Endodermal cell (in vitro differentiated cells): ENCODE measurements around the gene TMEFF1. TPM values are rescaled to one million over a fixed set of nuclear protein-coding genes. Genes with fewer than 3 reads are reported as not detected.

ENCODE experiments used
- DNase-seq: peaks from one replicate; pipeline ENCODE4 v3.0.0-alpha.2; 2017
- H3K27ac ChIP-seq: 2 replicates; pipeline ENCODE4 v1.5.1; 2013; ENCODE audit warnings: mild to moderate bottlenecking, low read depth, low read length, moderate library complexity
- H3K27me3 ChIP-seq: 2 replicates; pipeline ENCODE4 v1.6.1; 2013; ENCODE audit warnings: mild to moderate bottlenecking, low read length, moderate library complexity; ENCODE audit not compliant: insufficient read depth, control insufficient read depth, poor library complexity, severe bottlenecking
- H3K36me3 ChIP-seq: 2 replicates; pipeline ENCODE4 v1.7.0; 2013; ENCODE audit warnings: mild to moderate bottlenecking, low read length, moderate library complexity; ENCODE audit not compliant: control insufficient read depth, insufficient read depth
- H3K4me1 ChIP-seq: one replicate; pipeline ENCODE4 v1.7.0; 2013; ENCODE audit warnings: low read length; ENCODE audit not compliant: control insufficient read depth, insufficient read depth
- H3K4me3 ChIP-seq: 2 replicates; pipeline ENCODE4 v1.5.1; 2013; ENCODE audit warnings: mild to moderate bottlenecking, low read length, moderate library complexity
- H3K9ac ChIP-seq: 2 replicates; pipeline ENCODE4 v1.6.1; 2013; ENCODE audit warnings: mild to moderate bottlenecking, low read length, moderate library complexity; ENCODE audit not compliant: poor library complexity, severe bottlenecking; ENCODE audit errors: extremely low read depth
- H3K9me3 ChIP-seq: 2 replicates; pipeline ENCODE4 v1.6.1; 2013; ENCODE audit warnings: mild to moderate bottlenecking, low read length, moderate library complexity; ENCODE audit not compliant: control insufficient read depth
- H3K27ac Mint-ChIP-seq: 2 replicates; pipeline ENCODE4 v1.8.0; 2020; ENCODE audit warnings: mixed read lengths
- H3K27me3 Mint-ChIP-seq: 2 replicates; pipeline ENCODE4 v1.8.0; 2021; ENCODE audit warnings: mild to moderate bottlenecking, mixed read lengths; ENCODE audit not compliant: insufficient read depth
- H3K36me3 Mint-ChIP-seq: 2 replicates; pipeline ENCODE4 v1.8.0; 2020; ENCODE audit warnings: low read depth, mixed read lengths
- H3K4me1 Mint-ChIP-seq: 2 replicates; pipeline ENCODE4 v1.8.0; 2020; ENCODE audit warnings: mixed read lengths
- H3K4me3 Mint-ChIP-seq: 2 replicates; pipeline ENCODE4 v1.8.0; 2020; ENCODE audit warnings: mild to moderate bottlenecking, moderate library complexity, mixed read lengths
- H3K9me3 Mint-ChIP-seq: 2 replicates; pipeline ENCODE4 v1.8.0; 2020; ENCODE audit warnings: mild to moderate bottlenecking, mixed read lengths
- WGBS, 2 experiments: methylation state at CpG; one replicate each; pipeline versions ENCODE4 v1.1.5 to v1.1.7; 2013; ENCODE audit warnings: missing lambda C conversion rate in 2 of 2, mixed read lengths in 1 of 2; ENCODE audit not compliant: insufficient coverage in 1 of 2, insufficient read length in 1 of 2; 5-methylcytosine and 5-hydroxymethylcytosine counted together
- long read RNA-seq, 4 experiments: library from polyadenylated mRNA in 2 of 4; library from RNA in 1 of 4; library from capped mRNA in 1 of 4; stranded (forward) in 3 of 4; unstranded in 1 of 4; transcript quantifications; one replicate each; pipeline ENCODE4 v2.0.0, GENCODE V29; 2020 to 2021; ENCODE audit warnings: inconsistent platforms in 1 of 4
- polyA plus RNA-seq, 2 experiments: library from polyadenylated mRNA; stranded (reverse); fragments of 50-300 nt; gene quantifications; one replicate each; pipeline ENCODE4 v1.2.3, GENCODE V29; 2013
- total RNA-seq, 2 donors: library from RNA; stranded (reverse); fragmentation: NEBNext Ultra II Directional in 1 of 2; extraction: Animal tissue kit (Norgen Biotek cat#: 25700) in 1 of 2; gene quantifications; 2 replicates in 1 of 2; 3 replicates in 1 of 2; pipeline ENCODE4 v1.2.1, GENCODE V29; 2021
- TF ChIP-seq, protein P1 (sequence below): fragments of 200-600 bp; sonication (generic); conservative IDR thresholded peaks from 2 replicates; pipeline ENCODE4 v1.5.0; 2021; ENCODE audit warnings: antibody characterized with exemption, mild to moderate bottlenecking

TMEFF1 gene
- 100 to 1,000 TPM in 1 of 2 donors, 10 to 100 TPM in 1; 67.5 to 111 TPM for total RNA-seq
- 72.7 TPM for polyA plus RNA-seq (2013, experiment 1 of 2)
- polyA plus RNA-seq (2013, experiment 2 of 2): 62.6 TPM
- long read RNA-seq, experiment 1, transcript TMEFF1-201 (10 exons, 2,611 nt): major isoform, 42 of 56 reads
- long read RNA-seq, experiment 1, partial matches to known transcripts: 1 of 56 reads
- long read RNA-seq, experiment 1, other reads (novel, unspliced or antisense): 13 of 56 reads
- long read RNA-seq, experiment 2, transcript TMEFF1-201 (10 exons, 2,611 nt): major isoform, 378 of 424 reads
- long read RNA-seq, experiment 2, partial matches to known transcripts: 1 of 424 reads
- long read RNA-seq, experiment 2, other reads (novel, unspliced or antisense): 45 of 424 reads
- long read RNA-seq, experiment 3, transcript TMEFF1-201 (10 exons, 2,611 nt): major isoform, 8 of 10 reads
- long read RNA-seq, experiment 3, partial matches to known transcripts: 0 of 10 reads
- long read RNA-seq, experiment 3, other reads (novel, unspliced or antisense): 2 of 10 reads
- long read RNA-seq, experiment 4, partial matches to known transcripts: 1 of 2 reads
- long read RNA-seq, experiment 4, other reads (novel, unspliced or antisense): 0 of 2 reads

- Mint-ChIP-seq H3K36me3 (peaks cover 13% of the 10 kb centered on the region), H3K4me1 (peaks cover 32% of the 10 kb centered on the region), H3K27ac (peak within 1 kb of the TSS; percentile 77), H3K4me3 (peak within 1 kb of the TSS; percentile 81), H3K9me3 (no peaks in the 10 kb centered on the region), H3K27me3 (no peaks in the 10 kb centered on the region)
- Histone ChIP-seq H3K4me3 (peak within 1 kb of the TSS; percentile 98), H3K9me3 (no peaks in the 10 kb centered on the region), H3K27me3 (no peaks in the 10 kb centered on the region), H3K9ac (peak within 1 kb of the TSS; percentile 77), H3K4me1 (no peaks in the 10 kb centered on the region), H3K27ac (peak within 1 kb of the TSS; percentile 92), H3K36me3 (no peaks in the 10 kb centered on the region)
- TF ChIP-seq, protein P1, sequence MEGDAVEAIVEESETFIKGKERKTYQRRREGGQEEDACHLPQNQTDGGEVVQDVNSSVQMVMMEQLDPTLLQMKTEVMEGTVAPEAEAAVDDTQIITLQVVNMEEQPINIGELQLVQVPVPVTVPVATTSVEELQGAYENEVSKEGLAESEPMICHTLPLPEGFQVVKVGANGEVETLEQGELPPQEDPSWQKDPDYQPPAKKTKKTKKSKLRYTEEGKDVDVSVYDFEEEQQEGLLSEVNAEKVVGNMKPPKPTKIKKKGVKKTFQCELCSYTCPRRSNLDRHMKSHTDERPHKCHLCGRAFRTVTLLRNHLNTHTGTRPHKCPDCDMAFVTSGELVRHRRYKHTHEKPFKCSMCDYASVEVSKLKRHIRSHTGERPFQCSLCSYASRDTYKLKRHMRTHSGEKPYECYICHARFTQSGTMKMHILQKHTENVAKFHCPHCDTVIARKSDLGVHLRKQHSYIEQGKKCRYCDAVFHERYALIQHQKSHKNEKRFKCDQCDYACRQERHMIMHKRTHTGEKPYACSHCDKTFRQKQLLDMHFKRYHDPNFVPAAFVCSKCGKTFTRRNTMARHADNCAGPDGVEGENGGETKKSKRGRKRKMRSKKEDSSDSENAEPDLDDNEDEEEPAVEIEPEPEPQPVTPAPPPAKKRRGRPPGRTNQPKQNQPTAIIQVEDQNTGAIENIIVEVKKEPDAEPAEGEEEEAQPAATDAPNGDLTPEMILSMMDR: peak; percentile 59
- 0 to 1% methylated on average over 11 to 54 of the region's 54 CpGs for WGBS, 2 experiments
- peak; percentile 94 for DNase-seq
These were observed at the start of gene TMEFF1 for GRCh38 chr9:100472788-100473275. Gene TMEFF1, plus strand, starts transcription at chr9:100473149. Its CDS starts 396 bp downstream, at chr9:100473545.

DNA sequence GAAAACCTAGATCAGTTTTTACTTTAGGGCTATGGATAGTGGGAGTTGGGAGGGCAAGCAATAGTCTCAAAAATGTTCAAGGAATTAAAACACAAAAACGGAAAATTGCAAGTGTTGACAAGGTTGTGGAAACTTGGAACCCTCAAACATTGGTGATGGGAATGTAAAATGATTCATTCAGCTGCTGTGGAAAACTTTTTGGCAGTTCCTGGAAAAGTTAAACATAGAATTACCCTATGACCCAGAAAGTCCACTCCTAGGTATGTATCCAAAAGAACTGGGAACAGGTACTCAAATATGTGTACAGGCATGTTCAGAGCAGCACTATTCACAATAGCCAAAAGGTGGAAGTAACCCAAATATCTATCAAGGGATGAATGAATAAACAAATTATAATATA is 47.2 kb upstream of the TMEFF1 start:
- 73 to 85% methylated on average over 1 of the region's 1 CpG for WGBS, 2 experiments
- no peak overlapping the region for H3K27ac ChIP-seq
- no peak overlapping the region for H3K27ac Mint-ChIP-seq
- no peak overlapping the region for H3K4me3 ChIP-seq
- no peak overlapping the region for H3K9ac ChIP-seq
- H3K4me1 ChIP-seq: no peaks in the 10 kb centered on the region
- H3K4me1 Mint-ChIP-seq: peaks cover 16% of the 10 kb centered on the region
- H3K27me3 Mint-ChIP-seq: peaks cover 2% of the 10 kb centered on the region
- no peak for DNase-seq
- no peaks in the 10 kb centered on the region for H3K36me3 ChIP-seq
- H3K36me3 Mint-ChIP-seq: peaks cover 9% of the 10 kb centered on the region
- H3K4me3 Mint-ChIP-seq: peak overlapping the region; percentile 81
- TF ChIP-seq, protein P1: no peak
- no peaks in the 10 kb centered on the region for H3K9me3 Mint-ChIP-seq
- H3K27me3 ChIP-seq: no peaks in the 10 kb centered on the region
- no peaks in the 10 kb centered on the region for H3K9me3 ChIP-seq

DNA sequence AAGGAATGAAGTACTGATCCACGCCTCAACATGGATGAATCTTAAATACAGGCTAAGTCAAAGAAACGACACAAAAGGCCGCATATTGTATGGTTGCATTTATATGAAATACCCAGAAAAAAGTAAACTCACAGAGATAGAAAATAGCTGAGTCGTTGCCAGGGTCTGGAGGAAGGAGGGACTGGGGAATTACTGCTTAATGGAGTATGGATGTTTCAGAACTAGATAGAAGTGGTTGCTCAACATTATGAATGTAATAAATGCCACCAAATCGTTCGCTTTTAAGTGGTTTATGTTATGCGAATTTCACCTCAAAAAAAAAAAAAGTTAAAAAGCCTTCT is 46.8 kb upstream of the TMEFF1 start:
- Histone ChIP-seq H3K36me3 (no peaks in the 10 kb centered on the region), H3K4me3 (peak overlapping the region; percentile 88), H3K9me3 (no peaks in the 10 kb centered on the region), H3K9ac (peak overlapping the region; percentile 52), H3K4me1 (no peaks in the 10 kb centered on the region), H3K27me3 (no peaks in the 10 kb centered on the region), H3K27ac (peak overlapping the region; percentile 98)
- H3K36me3 Mint-ChIP-seq: peaks cover 9% of the 10 kb centered on the region
- TF ChIP-seq, protein P1: no peak
- peak overlapping the region; percentile 81 for H3K4me3 Mint-ChIP-seq
- no peak for DNase-seq
- no peaks in the 10 kb centered on the region for H3K9me3 Mint-ChIP-seq
- H3K27ac Mint-ChIP-seq: peak overlapping the region; percentile 99
- peaks cover 16% of the 10 kb centered on the region for H3K4me1 Mint-ChIP-seq
- H3K27me3 Mint-ChIP-seq: peaks cover 2% of the 10 kb centered on the region
- 64 to 90% methylated on average over 4 to 7 of the region's 7 CpGs for WGBS, 2 experiments
